SK-N-SH (cell line): ENCODE data around the gene KRT73. TPM values are rescaled to one million over a fixed set of nuclear protein-coding genes. Genes with fewer than 3 reads are reported as not detected.

ENCODE experiments used
- CTCF ChIA-PET: fragments of 300-600, 350-600 bp; formaldehyde crosslinking; extraction: SDS; loops from one replicate; lab custom pipeline; 2021; lab: Yijun Ruan, JAX
- POLR2A ChIA-PET: fragments of 350-600 bp; sonication (Branson Sonifier 250); formaldehyde crosslinking; extraction: SDS; loops from one replicate; lab custom pipeline; 2020; ENCODE audit warnings: antibody characterized with exemption, inconsistent platforms; lab: Yijun Ruan, JAX
- DNase-seq: peaks from one replicate; pipeline ENCODE4 v3.0.0; 2012
- H2AFZ ChIP-seq: fragments of 200-600 bp; sonication (generic); 2 replicates; pipeline ENCODE4 v1.8.1; 2016; ENCODE audit warnings: antibody characterized with exemption, mild to moderate bottlenecking, low read depth
- H3F3A ChIP-seq: fragments of 200-600 bp; sonication (generic); replicated peaks from 2 replicates; pipeline ENCODE3; 2016; ENCODE audit warnings: antibody characterized with exemption, mild to moderate bottlenecking; ENCODE audit not compliant: insufficient read depth
- H3K27ac ChIP-seq, 2 experiments: fragments of 200-500 bp in 1 of 2; fragments of 200-600 bp in 1 of 2; sonication (Bioruptor generic) in 1 of 2; sonication (generic), shearing (Covaris generic) in 1 of 2; 2 replicates each; pipeline versions ENCODE4 v1.5.1 to v1.6.1; 2014 to 2016; ENCODE audit warnings: low read depth in 2 of 2, inconsistent platforms in 1 of 2, low read length in 1 of 2, mild to moderate bottlenecking in 1 of 2, mixed read lengths in 1 of 2
- H3K27me3 ChIP-seq: fragments of 200-600 bp; sonication (generic), shearing (Covaris generic); 2 replicates; pipeline ENCODE4 v1.6.1; 2016; ENCODE audit warnings: mixed run types; ENCODE audit not compliant: insufficient read depth
- H3K36me3 ChIP-seq, 2 experiments: fragments of 200-500 bp in 1 of 2; fragments of 200-600 bp in 1 of 2; sonication (Bioruptor generic) in 1 of 2; sonication (generic) in 1 of 2; replicated peaks in 1 of 2; 2 replicates each; pipeline versions ENCODE3 to v1.5.1; 2014 to 2016; ENCODE audit warnings: low read length in 1 of 2, mild to moderate bottlenecking in 1 of 2; ENCODE audit not compliant: insufficient read depth in 2 of 2, control insufficient read depth in 1 of 2
- H3K4me1 ChIP-seq, 2 experiments: fragments of 200-500 bp in 1 of 2; fragments of 200-600 bp in 1 of 2; sonication (Bioruptor generic) in 1 of 2; sonication (generic), shearing (Covaris generic) in 1 of 2; 2 replicates each; pipeline versions ENCODE4 v1.5.1 to v1.6.1; 2014 to 2016; ENCODE audit warnings: low read depth in 1 of 2, low read length in 1 of 2, mixed run types in 1 of 2; ENCODE audit not compliant: insufficient read depth in 2 of 2, control insufficient read depth in 1 of 2
- H3K4me2 ChIP-seq: fragments of 200-600 bp; sonication (generic), shearing (Covaris generic); 2 replicates; pipeline ENCODE4 v1.6.1; 2017; ENCODE audit warnings: mixed run types
- H3K4me3 ChIP-seq, 2 experiments: fragments of 200-500 bp in 1 of 2; fragments of 200-600 bp in 1 of 2; sonication (Bioruptor generic) in 1 of 2; sonication (generic), shearing (Covaris generic) in 1 of 2; 2 replicates each; pipeline versions ENCODE4 v1.5.1 to v1.8.1; 2014 to 2016; ENCODE audit warnings: low read depth in 2 of 2, inconsistent platforms in 1 of 2, low read length in 1 of 2, mild to moderate bottlenecking in 1 of 2, mixed read lengths in 1 of 2, moderate library complexity in 1 of 2
- H3K79me2 ChIP-seq: fragments of 200-600 bp; sonication (generic); 2 replicates; pipeline ENCODE4 v1.8.1; 2017; ENCODE audit warnings: mild to moderate bottlenecking; ENCODE audit not compliant: insufficient read depth
- H3K9ac ChIP-seq: fragments of 200-600 bp; sonication (generic); 2 replicates; pipeline ENCODE4 v1.6.1; 2017; ENCODE audit warnings: mixed run types
- H3K9me2 ChIP-seq: fragments of 200-600 bp; sonication (generic); 2 replicates; pipeline ENCODE4 v1.6.1; 2017; ENCODE audit warnings: mixed run types
- H3K9me3 ChIP-seq: fragments of 200-600 bp; sonication (generic); 2 replicates; pipeline ENCODE4 v1.6.1; 2017; ENCODE audit warnings: mixed run types, mild to moderate bottlenecking, moderate library complexity
- H4K20me1 ChIP-seq: fragments of 200-600 bp; sonication (generic); 2 replicates; pipeline ENCODE4 v1.6.1; 2017; ENCODE audit warnings: mild to moderate bottlenecking, mixed run types; ENCODE audit not compliant: insufficient read depth
- CHD2 ChIP-seq: fragments of 150-350 bp; IDR thresholded peaks from 2 replicates; pipeline ENCODE4 v1.6.1; 2018; ENCODE audit warnings: low read length; ENCODE audit not compliant: partially characterized antibody
- ELF1 ChIP-seq: IDR thresholded peaks from 2 replicates; pipeline ENCODE4 v1.4.0; 2012
- EP300 ChIP-seq, 2 experiments: IDR thresholded peaks; 2 replicates each; pipeline versions ENCODE4 v1.4.0 to v1.6.1; 2012; ENCODE audit warnings: borderline replicate concordance in 1 of 2, low read depth in 1 of 2, low read length in 1 of 2
- FOSL2 ChIP-seq: IDR thresholded peaks from 2 replicates; pipeline ENCODE4 v1.4.0; 2012; ENCODE audit warnings: low read depth, mild to moderate bottlenecking, moderate library complexity, borderline replicate concordance
- FOXJ3 ChIP-seq: sonication (generic); formaldehyde crosslinking; IDR thresholded peaks from 2 replicates; pipeline ENCODE4 v1.5.1; 2020; ENCODE audit warnings: mild to moderate bottlenecking, missing genetic modification reagents
- MAX ChIP-seq: IDR thresholded peaks from 2 replicates; pipeline ENCODE4 v1.4.0; 2012; ENCODE audit warnings: low read depth
- MXI1 ChIP-seq: IDR thresholded peaks from 2 replicates; pipeline ENCODE4 v1.6.1; 2012; ENCODE audit warnings: mild to moderate bottlenecking, low read depth, low read length, improper control_type of control experiment
- POLR2AphosphoS5 ChIP-seq: IDR thresholded peaks from 2 replicates; pipeline ENCODE4 v1.6.1; 2012; ENCODE audit warnings: low read depth, low read length
- RAD21 ChIP-seq: IDR thresholded peaks from 2 replicates; pipeline ENCODE4 v1.6.1; 2012; ENCODE audit warnings: mild to moderate bottlenecking, low read length
- RCOR1 ChIP-seq: fragments of 150-350 bp; IDR thresholded peaks from 2 replicates; pipeline ENCODE4 v1.6.1; 2017; ENCODE audit warnings: antibody characterized with exemption, low read length
- REST ChIP-seq: IDR thresholded peaks from 2 replicates; pipeline ENCODE4 v1.6.1; 2012; ENCODE audit warnings: mild to moderate bottlenecking, low read depth, low read length, moderate library complexity
- SIN3A ChIP-seq: IDR thresholded peaks from 2 replicates; pipeline ENCODE4 v1.6.1; 2012; ENCODE audit warnings: low read depth, mild to moderate bottlenecking, low read length, moderate library complexity, borderline replicate concordance
- SMC3 ChIP-seq: IDR thresholded peaks from 2 replicates; pipeline ENCODE4 v1.6.1; 2012; ENCODE audit warnings: low read depth, low read length, improper control_type of control experiment
- TAF1 ChIP-seq: IDR thresholded peaks from 2 replicates; pipeline ENCODE4 v1.6.1; 2012; ENCODE audit warnings: low read depth, mild to moderate bottlenecking, low read length, moderate library complexity, borderline replicate concordance
- TCF12 ChIP-seq: IDR thresholded peaks from 2 replicates; pipeline ENCODE4 v1.4.0; 2012
- USF1 ChIP-seq: IDR thresholded peaks from 2 replicates; pipeline ENCODE4 v1.4.0; 2012; ENCODE audit warnings: low read depth, borderline replicate concordance
- YY1 ChIP-seq: IDR thresholded peaks from 2 replicates; pipeline ENCODE4 v1.4.0; 2012; ENCODE audit warnings: low read depth, mild to moderate bottlenecking
- ZBTB33 ChIP-seq: IDR thresholded peaks from 2 replicates; pipeline ENCODE4 v1.4.0; 2012; ENCODE audit warnings: low read depth, borderline replicate concordance
- WGBS: methylation state at CpG from one replicate; pipeline ENCODE4 v1.1.6; 2017; ENCODE audit warnings: low lambda C conversion rate; 5-methylcytosine and 5-hydroxymethylcytosine counted together
- polyA plus RNA-seq, 3 experiments: library from polyadenylated mRNA; depleted of rRNA; stranded (reverse); fragments of >200 nt; gene quantifications; 2 replicates each; pipeline ENCODE4 v1.2.3, GENCODE V29; 2012
- TF ChIP-seq, protein P1 (sequence below): fragments of 150-350 bp; IDR thresholded peaks from 2 replicates; pipeline ENCODE4 v1.6.1; 2016; ENCODE audit warnings: mild to moderate bottlenecking, low read depth, low read length
- TF ChIP-seq, protein P2 (sequence below): IDR thresholded peaks from 2 replicates; pipeline ENCODE4; 2012

Gene KRT73
- polyA plus RNA-seq, 1 of the 3 experiments (the other 2 are of a cell fraction), result not detected

DNA sequence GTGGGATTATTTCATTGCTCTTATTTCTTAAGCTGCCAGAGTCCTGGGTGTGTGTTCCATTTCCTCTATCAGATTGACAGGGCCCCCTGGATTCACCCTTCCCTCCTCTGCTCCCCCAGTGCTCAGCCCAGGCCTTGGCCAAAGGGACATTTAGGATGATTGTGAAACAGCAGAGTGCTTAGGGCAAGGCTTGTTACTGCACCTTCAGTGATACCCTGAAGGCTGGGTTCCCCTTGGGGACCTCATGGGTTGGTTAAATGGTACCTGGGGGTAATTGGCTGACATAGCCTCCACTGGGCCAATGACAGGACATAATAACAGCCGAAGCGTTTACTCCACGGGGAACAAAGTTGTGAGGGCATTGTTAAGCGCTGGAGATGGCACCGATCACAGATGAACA is 15.8 kb downstream of the KRT73 start:
- H3K36me3 ChIP-seq, result no peaks in the 10 kb centered on the region
- no peaks in the 10 kb centered on the region for H3K9me2 ChIP-seq
- TF ChIP-seq POLR2AphosphoS5 (no peak), SIN3A (no peak), MXI1 (no peak), CHD2 (no peak), REST (no peak), ELF1 (no peak), FOSL2 (no peak), EP300 (IDR thresholded peaks at IDR 0.05; ENCODE audit: borderline replicate concordance in 1 of 2, low read depth in 1 of 2, low read length in 1 of 2) (no peak), RAD21 (no peak), USF1 (no peak), ZBTB33 (no peak), YY1 (no peak), TCF12 (no peak), TAF1 (no peak), MAX (no peak), SMC3 (no peak), RCOR1 (no peak), FOXJ3 (no peak)
- TF ChIP-seq, protein P1, sequence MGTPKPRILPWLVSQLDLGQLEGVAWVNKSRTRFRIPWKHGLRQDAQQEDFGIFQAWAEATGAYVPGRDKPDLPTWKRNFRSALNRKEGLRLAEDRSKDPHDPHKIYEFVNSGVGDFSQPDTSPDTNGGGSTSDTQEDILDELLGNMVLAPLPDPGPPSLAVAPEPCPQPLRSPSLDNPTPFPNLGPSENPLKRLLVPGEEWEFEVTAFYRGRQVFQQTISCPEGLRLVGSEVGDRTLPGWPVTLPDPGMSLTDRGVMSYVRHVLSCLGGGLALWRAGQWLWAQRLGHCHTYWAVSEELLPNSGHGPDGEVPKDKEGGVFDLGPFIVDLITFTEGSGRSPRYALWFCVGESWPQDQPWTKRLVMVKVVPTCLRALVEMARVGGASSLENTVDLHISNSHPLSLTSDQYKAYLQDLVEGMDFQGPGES, result no peak
- TF ChIP-seq, protein P2, sequence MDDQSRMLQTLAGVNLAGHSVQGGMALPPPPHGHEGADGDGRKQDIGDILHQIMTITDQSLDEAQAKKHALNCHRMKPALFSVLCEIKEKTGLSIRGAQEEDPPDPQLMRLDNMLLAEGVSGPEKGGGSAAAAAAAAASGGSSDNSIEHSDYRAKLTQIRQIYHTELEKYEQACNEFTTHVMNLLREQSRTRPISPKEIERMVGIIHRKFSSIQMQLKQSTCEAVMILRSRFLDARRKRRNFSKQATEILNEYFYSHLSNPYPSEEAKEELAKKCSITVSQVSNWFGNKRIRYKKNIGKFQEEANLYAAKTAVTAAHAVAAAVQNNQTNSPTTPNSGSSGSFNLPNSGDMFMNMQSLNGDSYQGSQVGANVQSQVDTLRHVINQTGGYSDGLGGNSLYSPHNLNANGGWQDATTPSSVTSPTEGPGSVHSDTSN, result no peak
- no peaks in the 10 kb centered on the region for H3F3A ChIP-seq
- no peaks in the 10 kb centered on the region for H4K20me1 ChIP-seq
- no peak overlapping the region for H3K4me3 ChIP-seq
- H3K27me3 ChIP-seq, result peaks cover 46% of the 10 kb centered on the region
- WGBS, result 47% methylated on average over 5 of the region's 5 CpGs
- H3K27ac ChIP-seq, result no peak overlapping the region
- H3K4me1 ChIP-seq, result no peaks in the 10 kb centered on the region
- no peak overlapping the region for H3K9ac ChIP-seq
- no peak overlapping the region for H2AFZ ChIP-seq
- DNase-seq, result no peak
- H3K79me2 ChIP-seq, result no peaks in the 10 kb centered on the region
- no peaks in the 10 kb centered on the region for H3K9me3 ChIP-seq
- ChIA-PET CTCF (interaction anchor here (1.1 kb wide), 1 partner anchor 277 kb away, joined by 4 read pairs; no protein-coding TSS in a partner anchor), POLR2A (no interaction called here)
- H3K4me2 ChIP-seq, result no peak overlapping the region
